ENCODE results near the gene FA2H.
"Not testable (repeated sequence)": the region's sequence is repeated elsewhere in the genome, so short reads cannot be mapped to it uniquely, and the experiment has no call there.

The FA2H gene

GRCh38 chr16:74770831-74771526 is 3.6 kb downstream of the FA2H start:
- DNase-seq = no peak

GRCh38 chr16:74769586-74770190 is 4.9 kb downstream of the FA2H start:
- DNase-seq = no peak

GRCh38 chr16:74768239-74768638 is 6.4 kb downstream of the FA2H start:
- no peak for DNase-seq

DNA sequence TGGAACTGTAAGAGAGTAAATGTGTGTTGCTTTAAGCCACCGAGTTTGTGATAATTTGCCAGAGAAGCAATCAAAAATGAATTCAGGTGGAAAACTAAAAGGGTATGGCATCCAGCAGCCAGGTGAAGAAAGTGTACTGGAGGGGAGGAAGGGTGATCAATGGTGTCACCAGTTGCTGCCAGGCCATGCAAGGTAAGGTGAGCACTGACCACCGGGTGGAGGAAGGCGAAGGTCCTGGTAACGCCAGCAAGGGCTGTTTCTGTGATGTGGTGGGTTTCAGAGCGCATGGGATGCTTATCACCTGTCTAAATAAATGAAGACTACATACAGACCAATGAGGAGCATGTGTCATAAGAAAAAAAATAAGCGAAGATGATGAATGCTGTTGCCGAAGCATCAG is 6.9 kb downstream of the FA2H start:
- DNase-seq = no peak

- no peak for DNase-seq
Measured at GRCh38 chr16:74766729-74767128, 7.9 kb downstream of the FA2H start.

DNA sequence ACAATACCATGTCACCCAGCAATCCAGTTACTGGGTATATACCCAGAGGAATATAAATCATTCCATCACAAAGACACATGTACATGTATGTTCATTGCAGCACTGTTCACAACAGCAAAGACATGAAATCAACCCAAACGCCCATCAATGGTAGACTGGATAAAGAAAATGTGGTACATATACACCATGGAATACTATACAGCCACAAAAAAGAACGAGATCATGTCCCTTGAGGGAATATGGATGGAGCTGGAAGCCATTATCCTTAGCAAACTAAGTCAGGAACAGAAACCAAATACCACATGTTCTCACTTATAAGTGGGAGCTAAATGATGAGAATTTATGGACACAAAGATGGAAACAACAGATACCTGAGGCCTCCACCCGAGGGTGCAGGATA is 10.4 kb downstream of the FA2H start:
- not testable (repeated sequence) for DNase-seq

DNA sequence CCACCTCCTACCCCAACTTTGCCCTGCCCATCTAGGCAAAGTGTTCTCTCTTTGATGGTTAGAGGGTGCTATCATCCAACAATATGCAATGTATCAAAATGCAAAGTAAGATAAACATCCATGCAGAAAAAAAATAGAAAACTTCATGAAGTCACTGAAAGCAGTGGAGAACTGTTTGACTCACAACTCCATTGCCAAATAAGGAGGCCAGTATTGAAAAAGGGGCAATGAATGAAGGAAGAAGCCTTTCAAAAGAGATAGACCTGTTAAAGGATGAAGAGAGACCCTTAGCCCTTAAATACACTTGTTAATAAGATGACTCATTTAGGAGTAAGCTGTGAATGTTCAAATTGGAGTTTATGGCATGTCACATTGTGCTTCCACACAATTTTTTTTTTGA is 13.0 kb downstream of the FA2H start:
- DNase-seq = no peak

DNA sequence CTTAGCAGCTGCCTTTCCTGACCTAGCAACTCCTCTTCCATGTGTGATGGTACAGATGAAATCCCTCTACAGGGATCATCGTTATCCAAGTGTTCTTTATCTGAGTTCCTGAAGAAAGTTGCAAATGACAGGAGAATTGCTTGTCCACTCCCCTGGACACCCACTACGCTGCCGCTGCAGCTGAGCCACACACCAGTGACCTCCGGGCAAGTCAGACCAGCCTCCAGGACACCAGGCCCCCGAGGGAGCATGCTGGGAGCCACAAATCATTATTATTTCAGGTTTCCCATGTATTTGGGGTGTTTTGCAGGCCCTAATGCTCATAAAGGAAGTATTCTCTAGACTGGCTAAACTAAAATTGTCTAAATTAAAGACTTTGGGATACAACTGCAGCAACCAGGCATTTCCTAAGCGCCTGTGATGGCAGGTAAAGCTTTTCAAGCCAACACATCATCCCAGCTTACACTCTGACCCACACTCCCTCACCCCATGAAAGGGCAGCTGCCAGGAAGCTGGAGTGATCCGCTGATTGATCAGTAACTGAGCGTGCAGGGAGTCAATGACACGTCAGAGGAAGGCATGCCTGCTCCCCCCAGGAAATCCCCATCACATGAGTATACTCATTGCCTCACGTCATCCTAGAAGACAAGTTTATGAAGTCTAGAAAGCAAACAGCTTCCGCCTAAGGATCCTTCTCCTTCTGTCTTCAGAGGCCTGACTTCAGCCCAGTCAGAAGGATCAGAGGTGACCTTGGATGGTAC is 14.4 kb downstream of the FA2H start:
- peak; percentile 66 for DNase-seq

DNA sequence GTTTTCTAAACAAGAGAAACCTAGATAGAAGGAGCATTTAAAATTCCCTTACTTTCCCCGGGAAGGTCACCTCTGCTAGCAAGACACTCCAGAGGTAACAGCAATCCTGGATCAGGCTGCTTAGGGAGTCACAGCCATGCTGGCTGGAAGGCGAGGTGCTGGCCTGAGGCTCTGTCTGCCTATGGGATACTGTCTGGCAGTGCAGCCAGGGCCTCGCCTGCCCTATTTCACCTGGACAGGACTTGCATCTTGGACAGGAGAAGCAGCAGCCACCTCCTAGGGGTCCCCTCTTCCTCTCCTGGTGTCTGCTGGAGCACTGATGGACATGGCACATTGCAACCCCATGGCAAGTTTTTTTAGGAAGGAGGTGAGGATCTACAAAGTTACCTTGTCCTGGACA is 15.1 kb downstream of the FA2H start:
- no peak for DNase-seq

DNA sequence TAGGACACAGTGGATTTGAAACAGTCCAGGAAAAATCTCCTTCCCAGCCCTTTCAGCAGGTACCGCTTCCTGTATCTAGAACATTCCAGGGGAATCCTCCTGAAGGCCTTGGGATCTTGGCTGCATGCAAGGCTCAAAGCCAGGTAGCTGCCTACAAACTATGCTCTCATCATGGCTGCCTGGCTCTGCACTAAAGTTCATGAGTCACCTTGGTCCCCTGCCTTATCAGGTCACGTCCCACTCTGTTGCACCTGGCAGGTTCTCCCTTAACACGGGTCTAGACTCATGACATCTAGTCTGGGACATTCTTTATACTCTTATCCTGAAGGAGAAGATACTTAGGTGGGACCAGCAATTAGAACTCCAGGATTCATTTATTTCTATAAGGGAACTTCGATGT is 15.8 kb downstream of the FA2H start:
- DNase-seq = no peak

- no peak for DNase-seq
Measured at GRCh38 chr16:74757349-74757748, 17.3 kb downstream of the FA2H start.

DNA sequence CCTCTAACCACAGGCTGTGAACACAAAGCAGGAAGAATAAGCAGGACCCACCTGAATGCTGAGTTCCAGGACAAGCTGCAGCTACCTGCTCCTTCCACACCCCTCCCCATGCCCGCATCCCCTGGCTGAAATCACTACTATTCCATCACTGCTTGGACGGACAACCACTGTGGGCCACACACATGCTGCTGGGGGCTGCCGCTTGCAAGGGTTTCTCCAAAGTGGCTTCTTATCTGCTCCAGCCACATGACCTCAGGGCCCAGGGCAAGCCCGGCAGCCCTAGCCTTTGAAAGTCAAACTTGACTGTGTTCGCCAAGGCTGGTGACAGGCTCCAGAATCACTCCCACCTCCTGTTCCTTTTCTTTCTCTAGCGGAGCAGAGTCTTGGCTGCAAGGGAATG is 18.4 kb downstream of the FA2H start:
- no peak for DNase-seq

DNA sequence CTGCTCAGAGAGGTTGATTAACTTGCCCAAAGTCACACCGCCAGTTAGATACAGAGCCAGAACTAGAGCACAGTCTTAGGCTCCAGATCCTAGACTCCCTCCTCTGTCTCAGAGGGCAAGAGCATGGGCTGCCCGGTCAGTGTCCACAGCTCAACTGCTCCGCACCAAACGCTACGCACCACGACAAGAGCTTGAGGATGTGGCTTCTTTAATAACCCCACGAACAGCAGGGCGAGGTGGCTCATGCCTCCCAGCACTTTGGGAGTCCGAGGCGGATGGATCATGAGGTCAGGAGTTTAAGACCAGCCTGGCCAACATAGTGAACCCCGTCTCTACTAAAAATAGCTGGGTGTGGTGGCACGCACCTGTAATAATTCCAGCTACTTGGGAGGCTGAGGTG is 21.4 kb downstream of the FA2H start:
- no peak for DNase-seq

DNA sequence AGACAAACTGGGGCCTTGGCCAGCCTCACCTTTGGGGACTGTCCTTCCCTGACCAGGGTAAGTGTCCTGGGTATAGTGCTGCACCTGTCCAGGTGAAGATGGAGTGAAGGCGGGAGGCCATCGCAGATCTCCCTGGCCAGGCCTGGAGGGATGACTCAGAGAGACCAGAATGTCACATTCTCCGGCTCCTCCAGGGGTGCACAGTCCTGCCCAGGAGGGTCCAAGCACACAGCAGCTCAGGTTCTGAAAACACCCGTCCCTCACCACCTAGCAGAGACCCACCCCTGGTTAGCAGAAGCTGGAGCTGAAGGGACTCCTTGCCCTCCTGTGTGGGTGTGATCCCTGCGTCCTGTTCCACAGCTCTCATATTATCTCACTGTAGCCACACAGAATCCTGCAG is 21.9 kb downstream of the FA2H start:
- DNase-seq = no peak

GRCh38 chr16:74752258-74752657 is 22.4 kb downstream of the FA2H start:
- no peak for DNase-seq

DNA sequence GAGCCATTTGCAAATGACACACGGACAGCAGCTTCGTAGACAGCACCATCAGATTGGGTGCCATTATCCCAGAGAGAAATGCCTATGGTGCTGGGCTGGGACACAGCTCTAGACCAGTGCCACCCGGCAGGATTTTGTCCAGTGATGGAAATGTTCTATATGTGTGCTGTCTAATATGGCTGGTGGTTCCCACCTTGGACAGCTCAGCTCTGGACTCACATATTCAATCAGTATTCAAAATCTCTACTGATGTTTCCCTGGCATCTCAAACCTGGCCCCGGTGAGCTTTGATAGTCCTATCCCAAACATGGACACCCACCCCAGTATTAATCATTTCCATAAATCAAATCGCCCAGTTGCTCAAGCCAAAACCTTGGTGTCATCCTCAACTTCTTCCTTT is 23.0 kb downstream of the FA2H start:
- DNase-seq = no peak

DNA sequence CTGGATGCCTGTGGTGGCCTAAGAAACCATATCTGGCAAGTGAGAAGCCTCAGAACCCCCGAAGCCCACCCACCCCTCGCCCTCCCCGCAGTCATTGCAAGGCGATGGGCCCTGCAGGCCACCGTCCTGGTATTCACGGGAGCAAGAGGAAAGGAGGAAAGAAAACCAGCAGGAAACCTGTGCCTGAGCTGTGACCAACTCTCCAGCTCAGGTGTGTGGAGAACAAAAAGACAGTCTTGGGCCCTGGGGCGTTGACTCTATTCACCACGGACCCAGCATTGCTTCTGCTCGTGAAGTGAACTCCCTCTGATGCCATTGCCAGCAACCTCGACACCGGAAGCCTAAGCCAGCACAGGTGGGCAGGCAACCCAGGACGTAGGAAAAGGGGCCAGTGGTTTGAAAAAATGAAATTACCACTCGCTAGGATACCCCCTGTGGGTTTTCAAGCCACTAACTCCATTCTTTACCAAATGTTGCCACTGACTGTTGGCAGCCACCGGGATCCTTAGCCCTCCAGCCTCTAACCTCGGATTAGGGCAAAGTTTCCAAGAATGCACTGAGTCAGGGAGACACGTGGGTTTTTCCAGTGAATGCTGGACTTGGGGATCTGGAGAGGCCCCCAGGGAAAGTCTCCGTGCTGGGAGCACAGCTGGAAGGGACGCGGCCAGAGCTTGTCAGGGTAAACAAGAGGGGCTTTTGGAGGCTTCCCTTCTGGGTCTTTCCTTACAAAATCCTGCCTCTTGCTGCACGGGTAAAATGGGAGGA is 25.1 kb downstream of the FA2H start:
- no peak for DNase-seq

GRCh38 chr16:74748616-74749026 is 26.0 kb downstream of the FA2H start:
- DNase-seq = no peak

GRCh38 chr16:74747716-74748615 is 26.7 kb downstream of the FA2H start:
- DNase-seq = no peak

GRCh38 chr16:74745926-74746325 is 28.7 kb downstream of the FA2H start:
- no peak for DNase-seq

DNA sequence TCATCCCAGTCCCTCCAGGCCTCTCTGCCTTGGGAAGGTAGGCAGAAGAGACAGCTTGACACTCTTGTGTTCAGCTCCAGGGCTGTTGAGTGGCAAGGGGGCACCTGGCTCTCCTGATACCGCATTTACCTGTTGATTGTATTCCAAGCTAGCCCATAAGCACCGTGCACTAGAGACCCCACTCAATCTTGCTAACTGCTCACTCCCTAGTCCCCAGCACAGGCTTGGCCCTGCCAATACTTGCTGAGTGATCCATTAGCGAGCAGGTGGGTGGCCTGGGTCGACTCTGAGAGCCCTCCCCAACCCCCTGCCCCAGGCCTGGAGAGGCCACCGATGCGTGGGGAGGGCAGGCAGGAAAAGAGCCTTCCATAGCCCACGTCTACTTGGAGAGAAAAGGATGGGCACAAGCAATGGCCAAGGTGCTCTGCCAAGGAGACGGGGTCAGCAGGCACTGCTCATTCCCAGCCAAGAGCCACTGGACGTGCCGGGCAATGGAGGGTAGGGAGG is 29.5 kb downstream of the FA2H start:
- no peak for DNase-seq

DNA sequence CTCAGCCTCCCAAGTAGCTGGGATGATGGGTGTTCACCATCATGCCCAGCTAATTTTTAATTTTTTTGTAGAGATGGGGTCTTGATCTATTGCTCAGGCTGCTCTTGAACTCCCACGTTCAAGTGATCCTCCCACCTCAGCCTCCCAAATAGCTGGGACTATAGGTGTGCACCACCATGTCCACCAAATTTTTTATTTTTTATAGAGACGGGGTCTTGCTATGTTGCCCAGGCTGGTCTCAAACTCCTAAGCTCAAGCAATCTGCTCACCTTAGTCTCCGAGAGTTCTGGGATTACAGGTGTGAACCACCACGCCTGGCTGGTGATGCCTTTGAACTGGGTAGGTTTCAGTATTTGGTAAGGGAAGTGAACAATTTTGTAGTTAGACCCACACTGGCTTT is 30.1 kb downstream of the FA2H start:
- DNase-seq = no peak
